Cardiac fibroblast (primary cell): ENCODE measurements around the gene ALDH6A1.

ENCODE experiments used
- DNase-seq, 2 donors: peaks; one replicate each; pipeline versions ENCODE4 v3.0.0 to v3.0.0-alpha.2; 2010; ENCODE audit warnings: low read depth in 2 of 2
- H3K4me3 ChIP-seq, 2 donors: replicated peaks in 1 of 2; 1 replicate in 1 of 2; 2 replicates in 1 of 2; pipeline ENCODE4 v1.5.1; 2011; ENCODE audit warnings: low read depth in 2 of 2, low read length in 2 of 2, mild to moderate bottlenecking in 2 of 2, moderate library complexity in 1 of 2
- CTCF ChIP-seq: IDR thresholded peaks from one replicate; pipeline ENCODE4 v1.5.1; 2011; ENCODE audit warnings: low read depth, mild to moderate bottlenecking, low read length, inconsistent platforms

The ALDH6A1 gene

DNA sequence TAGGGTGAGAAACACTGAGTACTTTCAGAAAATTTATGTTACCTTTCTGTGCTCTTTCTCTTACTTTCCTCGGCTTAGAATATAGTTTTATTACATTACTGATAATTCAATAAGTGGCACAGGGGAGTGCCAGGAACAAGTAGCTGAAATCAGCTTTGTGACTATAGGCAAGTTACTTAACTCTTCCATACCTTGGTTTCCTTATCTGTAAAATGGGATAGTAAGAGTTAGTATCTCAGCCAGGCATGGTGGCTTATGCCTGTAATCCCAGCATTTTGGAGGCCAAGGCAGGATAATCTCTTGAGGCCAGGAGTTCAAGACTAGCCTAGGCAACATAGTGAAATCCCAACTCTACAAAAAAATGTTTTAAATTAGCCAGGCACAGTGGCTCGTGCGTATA lies 49.7 kb downstream of the ALDH6A1 start:
- no peak for TF ChIP-seq CTCF
- H3K4me3 ChIP-seq, result no peak overlapping the region
- no peak for DNase-seq

DNA sequence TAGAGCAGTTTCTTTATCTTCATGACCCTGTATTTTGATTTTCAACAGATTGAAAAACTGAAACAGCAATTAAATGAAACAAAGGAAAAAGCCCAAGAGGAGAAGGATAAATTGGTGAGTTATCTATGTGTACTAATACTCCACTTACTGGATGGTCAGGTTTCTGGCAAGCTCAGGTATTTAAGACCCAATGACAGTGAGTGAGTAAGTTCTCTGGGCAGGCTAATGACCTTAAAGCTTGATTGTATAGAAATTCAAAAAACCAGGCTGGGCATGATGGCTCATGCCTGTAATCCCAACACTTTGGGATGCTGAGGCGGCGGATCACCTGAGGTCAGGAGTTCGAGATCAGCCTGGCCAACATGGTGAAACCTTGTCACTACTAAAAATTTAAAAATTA lies 55.1 kb downstream of the ALDH6A1 start:
- TF ChIP-seq CTCF, result no peak
- no peak for DNase-seq
- no peak overlapping the region for H3K4me3 ChIP-seq

DNA sequence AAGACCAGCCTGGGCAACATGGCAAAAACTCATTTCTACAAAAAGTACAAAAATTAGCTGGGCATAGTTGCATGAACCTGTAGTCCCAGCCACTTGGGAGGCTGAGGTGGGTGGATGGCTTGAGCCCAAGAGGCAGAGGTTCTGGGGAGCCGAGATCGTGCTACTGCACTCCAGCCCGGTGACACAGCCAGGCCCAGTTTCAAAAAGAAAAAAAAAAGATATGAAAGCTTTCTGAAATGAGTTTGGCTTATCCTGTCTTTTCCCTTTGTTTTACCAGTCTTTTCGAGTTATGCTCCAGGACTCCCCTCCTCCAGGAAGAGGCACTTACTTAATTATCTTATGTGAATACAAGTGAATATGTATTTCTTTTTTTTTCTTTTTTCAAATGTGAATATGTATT lies 61.9 kb downstream of the ALDH6A1 start:
- no peak overlapping the region for H3K4me3 ChIP-seq
- DNase-seq, result no peak
- TF ChIP-seq CTCF, result no peak

- no peak for TF ChIP-seq CTCF
- peak overlapping the region; percentile 72 to 95 for H3K4me3 ChIP-seq
- peak; percentile 73 to 80 for DNase-seq
These were observed 64.7 kb downstream of the ALDH6A1 start for GRCh38 chr14:74019408-74020137.

DNA sequence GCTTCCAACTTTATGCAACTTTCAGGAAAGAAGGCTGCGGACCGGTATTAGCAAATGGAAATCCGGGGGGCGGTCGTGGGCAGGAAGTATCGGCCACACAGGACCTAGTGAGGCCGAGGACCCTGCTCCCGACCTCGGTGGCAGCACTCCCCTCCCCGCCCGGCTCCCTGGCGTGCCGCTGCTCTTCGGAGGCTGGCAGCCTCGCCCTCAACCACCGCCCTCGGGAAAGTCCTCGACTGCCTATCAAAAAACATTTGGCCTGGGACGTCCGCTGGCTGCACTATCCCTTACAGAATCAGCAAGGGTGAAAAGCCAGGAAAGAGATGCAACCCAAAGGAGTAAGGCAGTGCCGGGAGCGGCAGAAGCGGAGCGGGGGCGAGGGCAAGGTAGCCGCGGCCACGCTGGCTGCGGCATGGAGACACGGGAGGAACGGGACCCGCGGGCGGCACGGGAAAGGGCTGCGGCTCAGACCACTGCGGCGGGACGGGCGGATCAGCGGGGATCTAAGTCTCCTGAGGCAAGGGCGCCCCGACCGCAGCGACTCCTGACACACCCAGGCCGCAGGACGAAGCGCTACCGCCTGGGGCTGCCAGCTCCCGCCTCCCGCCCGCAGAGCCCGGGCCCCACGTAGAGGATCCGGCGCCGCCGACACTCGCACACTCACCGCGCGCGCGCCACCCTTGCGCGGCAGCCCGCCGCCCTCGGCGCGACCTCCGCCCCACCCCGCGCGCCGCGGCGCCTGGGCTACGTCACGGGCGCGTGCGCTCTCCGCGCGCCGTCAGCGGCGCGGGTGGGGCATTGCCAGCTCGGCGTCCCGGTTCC lies 65.5 kb downstream of the ALDH6A1 start, which contains the start of the genes BBOF1 and ENTPD5:
Gene BBOF1 (plus strand): TSS at position 764 of the 822 bp plus-strand sequence. CDS start 130 bp downstream, outside the sequence.
Gene ENTPD5 (minus strand): TSS at position 703 of the 822 bp plus-strand sequence. CDS start 31,186 bp downstream, outside the sequence.
- no peak for TF ChIP-seq CTCF
- H3K4me3 ChIP-seq, result peak within 1 kb of the TSS; percentile 83 to 95
- DNase-seq, result peak; percentile 81 to 91

GRCh38 chr14:74018174-74018585 lies 66.1 kb downstream of the ALDH6A1 start:
- TF ChIP-seq CTCF, result no peak
- peak overlapping the region; percentile 83 to 95 for H3K4me3 ChIP-seq
- peak in 1 of 2 donors; percentile 68 for DNase-seq
